HPDE6-E6E7 (cell line): ENCODE results near the gene LAIR2.

Experiments
- DNase-seq: peaks from one replicate; pipeline ENCODE4 v3.0.0; 2011; ENCODE audit warnings: missing footprints; ENCODE audit errors: extremely low spot score

Gene LAIR2

GRCh38 chr19:54534156-54534555 lies 31.5 kb downstream of the LAIR2 start:
- DNase-seq: no peak

- no peak for DNase-seq
Measured at GRCh38 chr19:54535601-54536000, 33.0 kb downstream of the LAIR2 start.

- DNase-seq: no peak
Measured at GRCh38 chr19:54536956-54537355, 34.3 kb downstream of the LAIR2 start.

- DNase-seq: no peak
Measured at GRCh38 chr19:54541712-54542111, 39.1 kb downstream of the LAIR2 start.

GRCh38 chr19:54548806-54549205 lies 46.2 kb downstream of the LAIR2 start:
- DNase-seq: no peak

GRCh38 chr19:54549224-54549623 lies 46.6 kb downstream of the LAIR2 start:
- DNase-seq: no peak

GRCh38 chr19:54551293-54551692 lies 48.7 kb downstream of the LAIR2 start:
- DNase-seq: no peak

- DNase-seq: no peak
Measured at GRCh38 chr19:54551950-54552912, 49.6 kb downstream of the LAIR2 start.

- no peak for DNase-seq
Measured at GRCh38 chr19:54552913-54553310, 50.3 kb downstream of the LAIR2 start.

- DNase-seq: no peak
Measured at GRCh38 chr19:54554006-54554405, 51.4 kb downstream of the LAIR2 start.

- no peak for DNase-seq
Measured at GRCh38 chr19:54554896-54555295, 52.3 kb downstream of the LAIR2 start.

- no peak for DNase-seq
Measured at GRCh38 chr19:54556194-54556593, 53.6 kb downstream of the LAIR2 start.

GRCh38 chr19:54558339-54558738 lies 55.7 kb downstream of the LAIR2 start:
- no peak for DNase-seq
